Thyroid gland (tissue), 4 donors: ENCODE data around the gene ARID3C. TPM values are rescaled to one million over a fixed set of nuclear protein-coding genes. Genes with fewer than 3 reads are reported as not detected.
A peak's percentile ranks its signal among the peaks of the same experiment; 100 is the strongest.
"Not testable (repeated sequence)": the region's sequence is repeated elsewhere in the genome, so short reads cannot be mapped to it uniquely, and the experiment has no call there.

Source experiments
- DNase-seq, 2 donors: peaks; one replicate each; pipeline ENCODE4 v3.0.0-alpha.2; 2019
- H3K27ac ChIP-seq, 3 donors: fragments of 200-600 bp; sonication (generic); 1 replicate in 2 of 3; 2 replicates in 1 of 3; pipeline ENCODE4 v1.5.1; 2016 to 2019; ENCODE audit warnings: mild to moderate bottlenecking in 1 of 3, moderate library complexity in 1 of 3
- H3K27me3 ChIP-seq: fragments of 200-600 bp; sonication (generic); one replicate; pipeline ENCODE4 v1.5.1; 2019
- H3K36me3 ChIP-seq, 2 donors: fragments of 200-600 bp; sonication (generic); one replicate each; pipeline ENCODE4 v1.5.1; 2016 to 2019
- H3K4me1 ChIP-seq, 2 donors: fragments of 200-600 bp; sonication (generic); one replicate each; pipeline ENCODE4 v1.5.1; 2017 to 2019
- H3K4me3 ChIP-seq, 3 donors: fragments of 200-600 bp; sonication (generic); replicated peaks in 1 of 3; 1 replicate in 2 of 3; 2 replicates in 1 of 3; pipeline ENCODE4 v1.5.1; 2016; ENCODE audit warnings: mild to moderate bottlenecking in 1 of 3
- H3K9me3 ChIP-seq: fragments of 200-600 bp; sonication (generic); one replicate; pipeline ENCODE4 v1.5.1; 2017
- CTCF ChIP-seq, 6 experiments: fragments of 200-600 bp in 3 of 6; fragments of 450-650 bp in 3 of 6; sonication (generic) in 3 of 6; IDR thresholded peaks; one replicate each; pipeline ENCODE4 v1.5.1; 2016 to 2019; ENCODE audit warnings: antibody characterized with exemption in 6 of 6, mild to moderate bottlenecking in 2 of 6, inconsistent platforms in 1 of 6, moderate library complexity in 1 of 6
- POLR2A ChIP-seq, 2 donors: fragments of 450-650 bp; IDR thresholded peaks; one replicate each; pipeline ENCODE4 v1.6.1; 2017; ENCODE audit warnings: antibody characterized with exemption in 2 of 2, mild to moderate bottlenecking in 2 of 2, moderate library complexity in 1 of 2
- WGBS, 2 donors: methylation state at CpG; one replicate each; pipeline ENCODE4 v1.1.5; 2017; 5-methylcytosine and 5-hydroxymethylcytosine counted together
- intact Hi-C: fragments of 100-400 bp; cut with DNase I; formaldehyde crosslinking; loops from one replicate; pipeline ENCODE4 v1.15.1; 2023
- total RNA-seq, 4 donors: library from RNA; depleted of rRNA; stranded (reverse); fragments of >200 nt; gene quantifications; one replicate each; pipeline ENCODE4 v1.2.3, GENCODE V29; 2016

Gene ARID3C
- total RNA-seq, 4 donors from 2014 or later: not detected

- H3K4me3 ChIP-seq: peak overlapping the region; percentile 46 to 80 (median 66)
- intact Hi-C loops: no loop called here
- peaks cover 29 to 35% of the 10 kb centered on the region in 2 donors for H3K4me1 ChIP-seq
- TF ChIP-seq CTCF (IDR thresholded peaks at IDR 0.05): no peak
- no peak for TF ChIP-seq POLR2A (IDR thresholded peaks at IDR 0.05)
- peak overlapping the region; percentile 79 to 83 (median 80) for H3K27ac ChIP-seq
- peaks cover 7 to 14% of the 10 kb centered on the region in 2 donors for H3K36me3 ChIP-seq
- no peak for DNase-seq
- no peaks in the 10 kb centered on the region for H3K27me3 ChIP-seq
- H3K9me3 ChIP-seq: no peaks in the 10 kb centered on the region
- WGBS, 2 donors: 7% methylated on average over 3 of the region's 8 CpGs; no CpG with 5 or more reads in 1 of the 2 donors
These were observed 18.2 kb upstream of the ARID3C start for GRCh38 chr9:34647084-34647403.

- intact Hi-C loops: no loop called here
- DNase-seq: peak; percentile 98
- peaks cover 7 to 14% of the 10 kb centered on the region in 2 donors for H3K36me3 ChIP-seq
- H3K27me3 ChIP-seq: no peaks in the 10 kb centered on the region
- peak within 1 kb of the TSS; percentile 79 to 83 (median 80) for H3K27ac ChIP-seq
- TF ChIP-seq CTCF (IDR thresholded peaks at IDR 0.05): peak in 3 of 6 experiments; percentile 9 to 41 (median 39)
- TF ChIP-seq POLR2A (IDR thresholded peaks at IDR 0.05): peak in 1 of 2 donors; percentile 93
- WGBS, 2 donors: 12 to 35% methylated on average over 6 to 18 of the region's 43 CpGs
- peak within 1 kb of the TSS; percentile 46 to 80 (median 66) for H3K4me3 ChIP-seq
- H3K4me1 ChIP-seq: peaks cover 26 to 29% of the 10 kb centered on the region in 2 donors
- no peaks in the 10 kb centered on the region for H3K9me3 ChIP-seq
These were observed 17.6 kb upstream of the ARID3C start, which contains the start of gene GALT for GRCh38 chr9:34646211-34647083. TSS of gene GALT (plus strand) at chr9:34646675. CDS start at chr9:34646705, 30 bp downstream.

GRCh38 chr9:34644766-34645314 is 16.0 kb upstream of the ARID3C start:
- Histone ChIP-seq H3K36me3 (peaks cover 7 to 14% of the 10 kb centered on the region in 2 donors), H3K4me1 (peaks cover 17 to 21% of the 10 kb centered on the region in 2 donors), H3K9me3 (no peaks in the 10 kb centered on the region), H3K27ac (no peak overlapping the region), H3K27me3 (no peaks in the 10 kb centered on the region), H3K4me3 (no peak overlapping the region)
- DNase-seq: no peak
- intact Hi-C loops: no loop called here
- TF ChIP-seq CTCF (IDR thresholded peaks at IDR 0.05) (no peak), POLR2A (IDR thresholded peaks at IDR 0.05) (no peak)

GRCh38 chr9:34642679-34643078 is 13.8 kb upstream of the ARID3C start:
- WGBS, 2 donors: 95 to 97% methylated on average over 1 of the region's 1 CpG
- H3K4me3 ChIP-seq: no peak overlapping the region
- H3K27me3 ChIP-seq: no peaks in the 10 kb centered on the region
- H3K36me3 ChIP-seq: no peaks in the 10 kb centered on the region
- no peak for TF ChIP-seq CTCF (IDR thresholded peaks at IDR 0.05)
- TF ChIP-seq POLR2A (IDR thresholded peaks at IDR 0.05): no peak
- H3K9me3 ChIP-seq: no peaks in the 10 kb centered on the region
- DNase-seq: no peak
- intact Hi-C loops: no loop called here
- no peak overlapping the region for H3K27ac ChIP-seq
- H3K4me1 ChIP-seq: peaks cover 17 to 23% of the 10 kb centered on the region in 2 donors

- H3K27me3 ChIP-seq, H3K36me3 ChIP-seq, H3K4me3 ChIP-seq, H3K27ac ChIP-seq, H3K9me3 ChIP-seq, DNase-seq: not testable (repeated sequence)
- WGBS, 2 donors: 82 to 96% methylated on average over 8 of the region's 8 CpGs
- H3K4me1 ChIP-seq: peaks cover 16 to 18% of the 10 kb centered on the region in 2 donors
- intact Hi-C loops: loop anchor here (10.0 kb wide), 1 partner anchor 65 kb away; no protein-coding TSS in a partner anchor
These were observed 10.5 kb upstream of the ARID3C start for GRCh38 chr9:34639322-34639721.
